GM20000 (cell line): ENCODE measurements around the gene KCNJ4.

Experiments used
- DNase-seq: peaks from one replicate; pipeline ENCODE4 v3.0.0; 2012; ENCODE audit warnings: low spot score
- CTCF ChIP-seq: IDR thresholded peaks from 2 replicates; pipeline ENCODE4 v1.5.1; 2012; ENCODE audit warnings: mild to moderate bottlenecking, control low read depth; ENCODE audit errors: extremely low read depth, missing control alignments

The KCNJ4 gene

GRCh38 chr22:38455530-38456271 lies 702 bp upstream of the KCNJ4 start:
- peak; percentile 54 for DNase-seq
- TF ChIP-seq CTCF, result no peak

GRCh38 chr22:38454353-38455075 lies 485 bp downstream of the KCNJ4 start:
- TF ChIP-seq CTCF, result no peak
- peak; percentile 74 for DNase-seq

GRCh38 chr22:38453996-38454352 lies 1.0 kb downstream of the KCNJ4 start:
- no peak for TF ChIP-seq CTCF
- DNase-seq, result no peak

GRCh38 chr22:38453066-38453672 lies 1.8 kb downstream of the KCNJ4 start:
- TF ChIP-seq CTCF, result no peak
- DNase-seq, result no peak

GRCh38 chr22:38452373-38453065 lies 2.5 kb downstream of the KCNJ4 start:
- DNase-seq, result no peak
- TF ChIP-seq CTCF, result no peak

- no peak for TF ChIP-seq CTCF
- DNase-seq, result no peak
Observed at GRCh38 chr22:38451864-38452263, 3.1 kb downstream of the KCNJ4 start.
